ENCODE measurements around the gene FGF9. TPM values are rescaled to one million over a fixed set of nuclear protein-coding genes. Genes with fewer than 3 reads are reported as not detected.
A peak's percentile ranks its signal among the peaks of the same experiment; 100 is the strongest.

Gene FGF9
- total RNA-seq, 1 experiment from 2014 or later = 1.0 TPM

DNA sequence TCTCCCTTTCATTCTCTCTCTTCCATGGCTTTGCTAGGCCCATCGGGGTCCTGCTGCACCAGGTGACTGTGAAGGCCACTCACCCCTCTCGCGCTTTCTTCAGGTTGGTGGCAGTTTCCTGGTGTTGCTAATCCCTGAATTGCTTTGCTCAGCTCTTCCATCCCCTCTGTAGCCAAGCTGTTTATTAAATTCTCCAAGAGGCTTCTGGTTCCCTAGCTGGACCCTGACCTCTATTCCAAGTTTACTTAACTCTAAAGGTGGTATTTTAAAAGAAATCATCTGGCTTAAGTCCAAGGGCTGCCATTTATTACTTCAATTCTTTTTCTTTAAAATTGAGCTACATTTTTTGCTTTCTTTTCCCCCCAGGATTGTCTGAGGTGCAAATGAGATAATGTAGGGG, 34.2 kb upstream of the FGF9 start:
- Histone ChIP-seq H3K36me3 (ENCODE audit: control insufficient read depth, insufficient read depth, low read length) (no peaks in the 10 kb centered on the region), H3K4me1 (peaks cover 10% of the 10 kb centered on the region), H3K4me3 (ENCODE audit: low read depth, low read length) (no peak overlapping the region), H3K9me3 (no peaks in the 10 kb centered on the region), H3K27me3 (replicated peaks; ENCODE audit: control insufficient read depth, insufficient read depth, low read length) (no peaks in the 10 kb centered on the region)
- TF ChIP-seq, protein P1, sequence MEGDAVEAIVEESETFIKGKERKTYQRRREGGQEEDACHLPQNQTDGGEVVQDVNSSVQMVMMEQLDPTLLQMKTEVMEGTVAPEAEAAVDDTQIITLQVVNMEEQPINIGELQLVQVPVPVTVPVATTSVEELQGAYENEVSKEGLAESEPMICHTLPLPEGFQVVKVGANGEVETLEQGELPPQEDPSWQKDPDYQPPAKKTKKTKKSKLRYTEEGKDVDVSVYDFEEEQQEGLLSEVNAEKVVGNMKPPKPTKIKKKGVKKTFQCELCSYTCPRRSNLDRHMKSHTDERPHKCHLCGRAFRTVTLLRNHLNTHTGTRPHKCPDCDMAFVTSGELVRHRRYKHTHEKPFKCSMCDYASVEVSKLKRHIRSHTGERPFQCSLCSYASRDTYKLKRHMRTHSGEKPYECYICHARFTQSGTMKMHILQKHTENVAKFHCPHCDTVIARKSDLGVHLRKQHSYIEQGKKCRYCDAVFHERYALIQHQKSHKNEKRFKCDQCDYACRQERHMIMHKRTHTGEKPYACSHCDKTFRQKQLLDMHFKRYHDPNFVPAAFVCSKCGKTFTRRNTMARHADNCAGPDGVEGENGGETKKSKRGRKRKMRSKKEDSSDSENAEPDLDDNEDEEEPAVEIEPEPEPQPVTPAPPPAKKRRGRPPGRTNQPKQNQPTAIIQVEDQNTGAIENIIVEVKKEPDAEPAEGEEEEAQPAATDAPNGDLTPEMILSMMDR (IDR thresholded peaks at IDR 0.05; ENCODE audit: insufficient read depth in 1 of 2, low read depth in 1 of 2, low read length in 1 of 2, severe bottlenecking in 1 of 2, unreplicated experiment in 1 of 2) = no peak
- peaks cover 3% of the 10 kb centered on the region for H3K9me3 Mint-ChIP-seq (ENCODE audit: unreplicated experiment)
- intact Hi-C loops (cut with micrococcal nuclease; ENCODE audit: unreplicated experiment) = loop anchor here (10.0 kb wide), 1 partner anchor 208 kb away; no protein-coding TSS in a partner anchor
- ChIA-PET CTCF (interaction anchor here (0.8 kb wide), 1 partner anchor 204 kb away, joined by 3 read pairs; no protein-coding TSS in a partner anchor), POLR2A (no interaction called here)
- DNase-seq = no peak
- no TSS peak for BruUV-seq (replicated peaks)
- no peaks in the 10 kb centered on the region for H3K36me3 Mint-ChIP-seq (ENCODE audit: insufficient read depth, unreplicated experiment)
- H3K4me3 Mint-ChIP-seq (ENCODE audit: unreplicated experiment) = no peak overlapping the region
- H3K4me1 Mint-ChIP-seq (ENCODE audit: low read depth, unreplicated experiment) = peaks cover 9% of the 10 kb centered on the region
- no peak overlapping the region for H3K27ac Mint-ChIP-seq (ENCODE audit: unreplicated experiment)
- H3K27me3 Mint-ChIP-seq (ENCODE audit: insufficient read depth, unreplicated experiment) = no peaks in the 10 kb centered on the region

DNA sequence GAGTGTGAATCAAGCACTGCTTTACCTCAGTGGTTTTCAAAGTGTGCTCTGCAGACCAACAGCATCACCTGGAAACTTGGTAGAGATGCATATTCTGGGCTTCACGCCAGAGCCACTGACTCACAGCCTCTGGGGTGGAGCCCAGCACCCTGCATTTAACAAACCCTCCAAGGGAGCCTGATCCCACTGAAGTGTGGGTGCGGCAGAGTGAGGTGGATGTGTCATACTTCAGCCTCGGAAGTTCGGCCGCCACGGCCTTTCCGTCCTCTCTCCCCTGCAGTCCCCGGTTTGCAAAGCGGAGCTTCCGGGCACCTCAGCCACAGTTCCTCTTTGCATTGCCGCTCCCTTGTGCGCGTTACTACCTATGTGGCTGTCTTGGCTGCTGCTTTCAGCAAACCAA, 33.6 kb upstream of the FGF9 start:
- BruUV-seq (replicated peaks) = no TSS peak
- Mint-ChIP-seq H3K4me1 (ENCODE audit: low read depth, unreplicated experiment) (peaks cover 9% of the 10 kb centered on the region), H3K36me3 (ENCODE audit: insufficient read depth, unreplicated experiment) (no peaks in the 10 kb centered on the region), H3K4me3 (ENCODE audit: unreplicated experiment) (no peak overlapping the region), H3K9me3 (ENCODE audit: unreplicated experiment) (no peaks in the 10 kb centered on the region), H3K27ac (ENCODE audit: unreplicated experiment) (no peak overlapping the region), H3K27me3 (ENCODE audit: insufficient read depth, unreplicated experiment) (no peaks in the 10 kb centered on the region)
- Histone ChIP-seq H3K9me3 (no peaks in the 10 kb centered on the region), H3K36me3 (ENCODE audit: control insufficient read depth, insufficient read depth, low read length) (no peaks in the 10 kb centered on the region), H3K4me3 (ENCODE audit: low read depth, low read length) (no peak overlapping the region), H3K27me3 (replicated peaks; ENCODE audit: control insufficient read depth, insufficient read depth, low read length) (no peaks in the 10 kb centered on the region), H3K4me1 (peaks cover 10% of the 10 kb centered on the region)
- intact Hi-C loops (cut with micrococcal nuclease; ENCODE audit: unreplicated experiment) = loop anchor here (10.0 kb wide), 1 partner anchor 208 kb away; no protein-coding TSS in a partner anchor
- TF ChIP-seq, protein P1 (IDR thresholded peaks at IDR 0.05; ENCODE audit: insufficient read depth in 1 of 2, low read depth in 1 of 2, low read length in 1 of 2, severe bottlenecking in 1 of 2, unreplicated experiment in 1 of 2) = no peak
- POLR2A ChIA-PET = no interaction called here
- no peak for DNase-seq
- CTCF ChIA-PET = interaction anchor here (1.1 to 2.0 kb wide), 3 partner anchors 32 to 1159 kb away, joined by 4 to 16 read pairs (median 7); partner anchors contain the start of gene FGF9

DNA sequence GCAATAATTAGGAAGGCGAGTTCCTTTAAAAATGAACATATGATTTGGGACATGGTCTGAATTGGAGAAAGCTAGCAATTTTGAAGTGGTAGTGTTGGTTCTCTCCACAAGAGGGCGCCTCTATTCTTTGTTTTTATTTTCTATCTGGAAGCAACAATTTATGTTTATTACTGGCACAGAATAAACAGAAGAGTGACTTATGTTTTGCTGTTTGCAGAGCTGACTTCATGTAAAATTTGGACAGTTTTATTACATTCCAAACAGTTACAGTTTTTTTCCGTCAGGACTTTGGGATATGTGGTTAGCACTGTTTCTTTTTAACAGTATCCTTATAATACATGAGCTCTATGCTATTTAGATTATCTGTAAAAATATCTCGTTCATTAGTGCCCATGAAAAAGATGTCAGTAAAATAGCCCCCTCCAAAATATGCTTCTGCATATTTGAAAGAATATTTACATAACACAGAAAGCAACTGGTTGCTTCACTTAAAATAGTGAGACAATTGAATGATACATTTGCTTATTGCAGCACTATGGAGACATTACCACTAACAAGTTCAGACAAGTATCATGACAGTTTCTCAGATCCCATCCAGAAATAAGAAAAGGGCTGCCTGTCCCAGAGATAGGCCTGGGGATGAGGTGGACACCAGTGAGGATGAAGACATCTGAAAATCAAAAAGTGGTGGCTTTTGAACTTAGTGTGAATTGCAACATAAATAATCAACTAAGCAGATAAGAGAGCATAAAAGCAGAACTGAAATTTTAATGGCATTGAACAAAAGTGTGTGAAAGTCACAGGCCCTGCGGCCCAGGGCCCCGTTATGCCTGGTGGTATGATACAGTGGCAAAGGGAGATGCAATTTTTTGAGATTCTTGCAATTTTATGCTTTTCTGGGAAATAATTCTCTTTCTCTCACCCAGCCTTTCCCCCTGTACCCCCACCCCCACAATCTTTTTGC, 32.3 kb upstream of the FGF9 start:
- Mint-ChIP-seq H3K36me3 (ENCODE audit: insufficient read depth, unreplicated experiment) (no peaks in the 10 kb centered on the region), H3K27me3 (ENCODE audit: insufficient read depth, unreplicated experiment) (no peaks in the 10 kb centered on the region), H3K27ac (ENCODE audit: unreplicated experiment) (no peak overlapping the region), H3K4me3 (ENCODE audit: unreplicated experiment) (no peak overlapping the region), H3K9me3 (ENCODE audit: unreplicated experiment) (peaks cover 5% of the 10 kb centered on the region), H3K4me1 (ENCODE audit: low read depth, unreplicated experiment) (peaks cover 9% of the 10 kb centered on the region)
- Histone ChIP-seq H3K36me3 (ENCODE audit: control insufficient read depth, insufficient read depth, low read length) (no peaks in the 10 kb centered on the region), H3K4me3 (ENCODE audit: low read depth, low read length) (no peak overlapping the region), H3K27me3 (replicated peaks; ENCODE audit: control insufficient read depth, insufficient read depth, low read length) (no peaks in the 10 kb centered on the region), H3K9me3 (no peaks in the 10 kb centered on the region), H3K4me1 (peaks cover 10% of the 10 kb centered on the region)
- intact Hi-C loops (cut with micrococcal nuclease; ENCODE audit: unreplicated experiment) = loop anchor here (1.0 to 10.0 kb wide), 6 partner anchors 32 to 1158 kb away; no protein-coding TSS in a partner anchor
- BruUV-seq (replicated peaks) = no TSS peak
- ChIA-PET POLR2A (no interaction called here), CTCF (interaction anchor here (0.5 to 2.0 kb wide), 10 partner anchors 12 to 1157 kb away, joined by 3 to 16 read pairs (median 4); partner anchors contain the start of gene FGF9)
- peak in 1 of 2 experiments; percentile 45 for DNase-seq
- TF ChIP-seq, protein P1 (IDR thresholded peaks at IDR 0.05; ENCODE audit: insufficient read depth in 1 of 2, low read depth in 1 of 2, low read length in 1 of 2, severe bottlenecking in 1 of 2, unreplicated experiment in 1 of 2) = peak; percentile 65 to 86
